BE2C (cell line): ENCODE measurements around the gene SERPINA4.

Experiments
- DNase-seq: peaks from one replicate; pipeline ENCODE4 v3.0.0-alpha.2; 2020
- H3K27me3 ChIP-seq: fragments of 250-450 bp; sonication (Bioruptor Pico); 2 replicates; pipeline ENCODE4 v1.5.1; 2020; ENCODE audit warnings: mild to moderate bottlenecking
- H3K36me3 ChIP-seq: fragments of 250-450 bp; sonication (Bioruptor Pico); 2 replicates; pipeline ENCODE4 v1.5.1; 2020; ENCODE audit warnings: mild to moderate bottlenecking
- H3K4me1 ChIP-seq: fragments of 250-450 bp; sonication (Bioruptor Pico); 2 replicates; pipeline ENCODE4 v1.5.1; 2020
- H3K4me3 ChIP-seq: 2 replicates; pipeline ENCODE4 v1.5.1; 2011; ENCODE audit warnings: low read depth, low read length
- H3K9me3 ChIP-seq: fragments of 250-450 bp; sonication (Bioruptor Pico); 2 replicates; pipeline ENCODE4 v1.5.1; 2020
- CTCF ChIP-seq: IDR thresholded peaks from 2 replicates; pipeline ENCODE4 v1.5.1; 2012; ENCODE audit warnings: mild to moderate bottlenecking, low read depth, low read length

The SERPINA4 gene

GRCh38 chr14:94561656-94562010, 391 bp downstream of the SERPINA4 start:
- no peak for DNase-seq
- TF ChIP-seq CTCF, result no peak
- no peak overlapping the region for H3K4me3 ChIP-seq
- H3K4me1 ChIP-seq, result no peaks in the 10 kb centered on the region
- H3K27me3 ChIP-seq, result no peaks in the 10 kb centered on the region
- H3K9me3 ChIP-seq, result no peaks in the 10 kb centered on the region
- no peaks in the 10 kb centered on the region for H3K36me3 ChIP-seq

- no peaks in the 10 kb centered on the region for H3K27me3 ChIP-seq
- H3K4me1 ChIP-seq, result no peaks in the 10 kb centered on the region
- H3K4me3 ChIP-seq, result no peak overlapping the region
- H3K36me3 ChIP-seq, result no peaks in the 10 kb centered on the region
- no peaks in the 10 kb centered on the region for H3K9me3 ChIP-seq
- TF ChIP-seq CTCF, result no peak
- no peak for DNase-seq
Measured at GRCh38 chr14:94562022-94562421, 780 bp downstream of the SERPINA4 start.

- no peak for TF ChIP-seq CTCF
- no peaks in the 10 kb centered on the region for H3K4me1 ChIP-seq
- no peak overlapping the region for H3K4me3 ChIP-seq
- H3K27me3 ChIP-seq, result no peaks in the 10 kb centered on the region
- no peaks in the 10 kb centered on the region for H3K36me3 ChIP-seq
- H3K9me3 ChIP-seq, result no peaks in the 10 kb centered on the region
- DNase-seq, result no peak
Measured at GRCh38 chr14:94562941-94563883, 2.0 kb downstream of the SERPINA4 start.

GRCh38 chr14:94564381-94564780, 3.1 kb downstream of the SERPINA4 start:
- H3K27me3 ChIP-seq, result no peaks in the 10 kb centered on the region
- no peak for TF ChIP-seq CTCF
- no peak for DNase-seq
- H3K4me3 ChIP-seq, result no peak overlapping the region
- no peaks in the 10 kb centered on the region for H3K36me3 ChIP-seq
- H3K9me3 ChIP-seq, result no peaks in the 10 kb centered on the region
- no peaks in the 10 kb centered on the region for H3K4me1 ChIP-seq

GRCh38 chr14:94568186-94568585, 6.9 kb downstream of the SERPINA4 start:
- no peak for TF ChIP-seq CTCF
- Histone ChIP-seq H3K4me3 (no peak overlapping the region), H3K4me1 (no peaks in the 10 kb centered on the region), H3K27me3 (no peaks in the 10 kb centered on the region), H3K36me3 (no peaks in the 10 kb centered on the region), H3K9me3 (no peaks in the 10 kb centered on the region)
- DNase-seq, result no peak

GRCh38 chr14:94569381-94570001, 8.2 kb downstream of the SERPINA4 start:
- Histone ChIP-seq H3K36me3 (no peaks in the 10 kb centered on the region), H3K4me3 (no peak overlapping the region), H3K27me3 (no peaks in the 10 kb centered on the region), H3K4me1 (no peaks in the 10 kb centered on the region), H3K9me3 (no peaks in the 10 kb centered on the region)
- no peak for DNase-seq
- TF ChIP-seq CTCF, result no peak
